SK-N-SH (cell line): ENCODE data around the gene TMEM132D.

ENCODE experiments used
- CHD2 ChIP-seq: fragments of 150-350 bp; IDR thresholded peaks from 2 replicates; pipeline ENCODE4 v1.6.1; 2018; ENCODE audit warnings: low read length; ENCODE audit not compliant: partially characterized antibody
- EP300 ChIP-seq, 2 experiments: IDR thresholded peaks; 2 replicates each; pipeline versions ENCODE4 v1.4.0 to v1.6.1; 2012; ENCODE audit warnings: borderline replicate concordance in 1 of 2, low read depth in 1 of 2, low read length in 1 of 2
- MXI1 ChIP-seq: IDR thresholded peaks from 2 replicates; pipeline ENCODE4 v1.6.1; 2012; ENCODE audit warnings: mild to moderate bottlenecking, low read depth, low read length, improper control_type of control experiment
- RFX5 ChIP-seq: IDR thresholded peaks from 2 replicates; pipeline ENCODE4 v1.6.1; 2012; ENCODE audit warnings: mild to moderate bottlenecking, improper control_type of control experiment, low read length
- SIN3A ChIP-seq: IDR thresholded peaks from 2 replicates; pipeline ENCODE4 v1.6.1; 2012; ENCODE audit warnings: low read depth, mild to moderate bottlenecking, low read length, moderate library complexity, borderline replicate concordance
- TF ChIP-seq, protein P1 (sequence below): fragments of 200-600 bp; sonication (generic); IDR thresholded peaks from 2 replicates; pipeline ENCODE4 v1.6.1; 2017; ENCODE audit warnings: antibody characterized with exemption, mild to moderate bottlenecking, moderate library complexity
- TF ChIP-seq, protein P2 (sequence below): IDR thresholded peaks from 2 replicates; pipeline ENCODE4 v1.6.1; 2012; ENCODE audit warnings: mild to moderate bottlenecking, low read depth, low read length, moderate library complexity

DNA sequence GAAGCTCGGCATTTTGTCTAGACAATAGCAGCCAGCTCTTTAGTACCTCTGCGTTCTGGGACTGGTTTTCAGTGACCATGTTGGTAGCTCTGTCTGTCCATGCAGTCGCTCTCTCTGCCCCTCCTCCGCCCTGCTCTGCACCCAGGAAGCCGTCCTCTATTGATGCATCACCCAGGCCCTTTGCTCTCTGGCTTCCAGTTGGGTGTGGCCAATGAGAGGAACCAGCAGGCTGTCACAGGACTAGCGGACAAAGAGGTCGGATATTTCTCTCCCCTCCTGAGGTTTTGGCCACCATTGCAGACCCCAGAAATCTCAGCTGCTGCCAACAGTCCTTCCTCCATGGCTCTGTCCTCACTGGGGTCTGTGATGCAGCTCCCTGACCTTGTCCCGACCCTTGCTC lies 180.6 kb downstream of the TMEM132D start:
- TF ChIP-seq MXI1 (no peak), RFX5 (no peak), SIN3A (no peak), CHD2 (no peak), EP300 (IDR thresholded peaks at IDR 0.05; ENCODE audit: borderline replicate concordance in 1 of 2, low read depth in 1 of 2, low read length in 1 of 2) (no peak)
- TF ChIP-seq, protein P1, sequence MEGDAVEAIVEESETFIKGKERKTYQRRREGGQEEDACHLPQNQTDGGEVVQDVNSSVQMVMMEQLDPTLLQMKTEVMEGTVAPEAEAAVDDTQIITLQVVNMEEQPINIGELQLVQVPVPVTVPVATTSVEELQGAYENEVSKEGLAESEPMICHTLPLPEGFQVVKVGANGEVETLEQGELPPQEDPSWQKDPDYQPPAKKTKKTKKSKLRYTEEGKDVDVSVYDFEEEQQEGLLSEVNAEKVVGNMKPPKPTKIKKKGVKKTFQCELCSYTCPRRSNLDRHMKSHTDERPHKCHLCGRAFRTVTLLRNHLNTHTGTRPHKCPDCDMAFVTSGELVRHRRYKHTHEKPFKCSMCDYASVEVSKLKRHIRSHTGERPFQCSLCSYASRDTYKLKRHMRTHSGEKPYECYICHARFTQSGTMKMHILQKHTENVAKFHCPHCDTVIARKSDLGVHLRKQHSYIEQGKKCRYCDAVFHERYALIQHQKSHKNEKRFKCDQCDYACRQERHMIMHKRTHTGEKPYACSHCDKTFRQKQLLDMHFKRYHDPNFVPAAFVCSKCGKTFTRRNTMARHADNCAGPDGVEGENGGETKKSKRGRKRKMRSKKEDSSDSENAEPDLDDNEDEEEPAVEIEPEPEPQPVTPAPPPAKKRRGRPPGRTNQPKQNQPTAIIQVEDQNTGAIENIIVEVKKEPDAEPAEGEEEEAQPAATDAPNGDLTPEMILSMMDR: no peak
- TF ChIP-seq, protein P2, sequence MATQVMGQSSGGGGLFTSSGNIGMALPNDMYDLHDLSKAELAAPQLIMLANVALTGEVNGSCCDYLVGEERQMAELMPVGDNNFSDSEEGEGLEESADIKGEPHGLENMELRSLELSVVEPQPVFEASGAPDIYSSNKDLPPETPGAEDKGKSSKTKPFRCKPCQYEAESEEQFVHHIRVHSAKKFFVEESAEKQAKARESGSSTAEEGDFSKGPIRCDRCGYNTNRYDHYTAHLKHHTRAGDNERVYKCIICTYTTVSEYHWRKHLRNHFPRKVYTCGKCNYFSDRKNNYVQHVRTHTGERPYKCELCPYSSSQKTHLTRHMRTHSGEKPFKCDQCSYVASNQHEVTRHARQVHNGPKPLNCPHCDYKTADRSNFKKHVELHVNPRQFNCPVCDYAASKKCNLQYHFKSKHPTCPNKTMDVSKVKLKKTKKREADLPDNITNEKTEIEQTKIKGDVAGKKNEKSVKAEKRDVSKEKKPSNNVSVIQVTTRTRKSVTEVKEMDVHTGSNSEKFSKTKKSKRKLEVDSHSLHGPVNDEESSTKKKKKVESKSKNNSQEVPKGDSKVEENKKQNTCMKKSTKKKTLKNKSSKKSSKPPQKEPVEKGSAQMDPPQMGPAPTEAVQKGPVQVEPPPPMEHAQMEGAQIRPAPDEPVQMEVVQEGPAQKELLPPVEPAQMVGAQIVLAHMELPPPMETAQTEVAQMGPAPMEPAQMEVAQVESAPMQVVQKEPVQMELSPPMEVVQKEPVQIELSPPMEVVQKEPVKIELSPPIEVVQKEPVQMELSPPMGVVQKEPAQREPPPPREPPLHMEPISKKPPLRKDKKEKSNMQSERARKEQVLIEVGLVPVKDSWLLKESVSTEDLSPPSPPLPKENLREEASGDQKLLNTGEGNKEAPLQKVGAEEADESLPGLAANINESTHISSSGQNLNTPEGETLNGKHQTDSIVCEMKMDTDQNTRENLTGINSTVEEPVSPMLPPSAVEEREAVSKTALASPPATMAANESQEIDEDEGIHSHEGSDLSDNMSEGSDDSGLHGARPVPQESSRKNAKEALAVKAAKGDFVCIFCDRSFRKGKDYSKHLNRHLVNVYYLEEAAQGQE: no peak
